ENCODE measurements around the gene ID4.
"Not testable (repeated sequence)": the region's sequence is repeated elsewhere in the genome, so short reads cannot be mapped to it uniquely, and the experiment has no call there.

ID4 gene

DNA sequence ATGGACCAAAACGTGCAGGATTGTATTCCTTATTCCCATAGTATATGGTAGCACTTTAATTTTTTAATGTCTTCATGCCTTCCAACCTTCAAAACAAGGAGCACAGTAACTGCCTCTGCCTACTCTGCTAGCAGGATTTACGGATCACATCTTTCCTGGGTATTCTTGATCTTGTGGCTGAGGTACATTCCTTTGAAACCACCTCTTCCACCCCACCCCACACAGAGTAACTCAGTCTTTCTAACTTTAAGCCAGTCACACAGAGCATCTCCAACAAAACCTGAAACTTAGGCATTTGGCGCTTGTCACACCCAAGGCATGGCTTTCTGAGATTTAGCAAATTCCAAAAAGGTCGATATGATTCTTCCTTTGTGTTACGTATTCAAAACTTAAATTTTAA lies 2.3 kb upstream of the ID4 start:
- no peak for DNase-seq

DNA sequence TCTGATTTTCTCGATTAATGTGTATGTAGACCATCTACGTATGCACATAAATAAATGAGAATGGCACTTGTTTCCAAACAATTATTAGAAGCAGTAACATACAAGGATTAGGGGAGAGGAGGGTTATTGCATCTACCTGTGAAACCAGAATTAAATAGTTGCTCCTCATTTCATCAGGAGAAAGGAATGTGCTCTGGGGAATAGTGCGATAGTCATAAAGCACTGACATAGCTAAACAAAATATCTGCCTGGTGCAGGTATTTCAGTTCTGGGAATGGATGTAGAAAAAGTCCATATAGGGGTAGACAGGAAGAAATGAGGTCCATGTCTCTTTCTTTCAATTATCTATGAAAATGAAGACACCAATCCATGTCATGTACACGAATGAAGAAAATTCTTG lies 1.6 kb upstream of the ID4 start:
- no peak for DNase-seq

DNA sequence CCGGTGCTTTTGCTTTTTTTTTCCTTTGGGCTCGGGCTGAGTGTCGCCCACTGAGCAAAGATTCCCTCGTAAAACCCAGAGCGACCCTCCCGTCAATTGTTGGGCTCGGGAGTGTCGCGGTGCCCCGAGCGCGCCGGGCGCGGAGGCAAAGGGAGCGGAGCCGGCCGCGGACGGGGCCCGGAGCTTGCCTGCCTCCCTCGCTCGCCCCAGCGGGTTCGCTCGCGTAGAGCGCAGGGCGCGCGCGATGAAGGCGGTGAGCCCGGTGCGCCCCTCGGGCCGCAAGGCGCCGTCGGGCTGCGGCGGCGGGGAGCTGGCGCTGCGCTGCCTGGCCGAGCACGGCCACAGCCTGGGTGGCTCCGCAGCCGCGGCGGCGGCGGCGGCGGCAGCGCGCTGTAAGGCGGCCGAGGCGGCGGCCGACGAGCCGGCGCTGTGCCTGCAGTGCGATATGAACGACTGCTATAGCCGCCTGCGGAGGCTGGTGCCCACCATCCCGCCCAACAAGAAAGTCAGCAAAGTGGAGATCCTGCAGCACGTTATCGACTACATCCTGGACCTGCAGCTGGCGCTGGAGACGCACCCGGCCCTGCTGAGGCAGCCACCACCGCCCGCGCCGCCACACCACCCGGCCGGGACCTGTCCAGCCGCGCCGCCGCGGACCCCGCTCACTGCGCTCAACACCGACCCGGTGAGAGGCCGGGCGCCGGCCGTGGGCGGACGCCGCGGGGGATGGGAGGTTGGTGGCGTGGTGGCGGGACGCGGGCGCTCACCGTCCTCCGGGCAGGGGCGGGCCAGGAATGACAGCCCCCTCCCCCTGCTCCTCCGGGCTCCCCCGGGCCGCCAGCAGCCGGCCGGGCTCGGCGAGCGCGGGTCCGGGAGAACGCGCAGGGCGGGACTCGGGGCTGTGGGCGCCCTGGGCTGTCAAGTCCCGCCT lies 606 bp downstream of the ID4 start:
- no peak for DNase-seq

DNA sequence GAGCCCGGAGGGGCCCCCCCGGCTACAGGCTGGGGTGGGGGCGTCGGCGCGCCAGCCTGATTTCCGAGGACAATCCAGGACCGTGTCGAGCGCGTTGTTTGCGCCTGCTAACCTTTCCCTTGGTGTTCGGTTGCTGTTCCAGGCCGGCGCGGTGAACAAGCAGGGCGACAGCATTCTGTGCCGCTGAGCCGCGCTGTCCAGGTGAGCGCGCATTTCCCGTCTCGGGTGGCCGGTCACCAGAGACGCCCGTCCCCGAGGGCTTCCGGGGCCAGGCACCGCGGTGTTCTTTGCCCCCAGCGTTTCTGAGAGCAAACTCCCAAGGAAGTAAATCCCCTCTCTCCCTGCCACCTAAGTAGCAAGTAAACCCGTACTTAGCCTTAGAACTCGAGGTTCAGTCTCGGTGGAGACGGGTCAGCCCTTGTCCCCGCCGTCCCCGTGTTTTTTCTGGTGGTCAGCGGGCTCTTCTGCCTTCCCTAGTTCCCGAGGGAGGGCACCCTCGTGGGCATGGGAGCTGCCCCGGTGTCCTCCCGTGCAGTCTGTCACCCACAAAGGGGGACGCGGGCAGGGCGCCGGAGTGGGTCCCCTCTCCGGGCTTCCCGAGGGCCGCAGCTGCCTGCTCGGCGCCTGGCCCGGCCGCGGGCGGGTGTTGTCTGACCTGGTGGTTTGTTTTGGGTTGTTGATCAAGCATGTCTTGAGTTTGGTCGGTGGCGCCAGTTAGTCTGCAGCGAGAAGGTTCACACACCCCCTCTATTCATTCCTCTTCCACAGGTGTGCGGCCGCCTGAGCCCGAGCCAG lies 1.5 kb downstream of the ID4 start:
- DNase-seq: no peak

- DNase-seq: no peak
Measured at GRCh38 chr6:19839237-19839546, 2.0 kb downstream of the ID4 start.

DNA sequence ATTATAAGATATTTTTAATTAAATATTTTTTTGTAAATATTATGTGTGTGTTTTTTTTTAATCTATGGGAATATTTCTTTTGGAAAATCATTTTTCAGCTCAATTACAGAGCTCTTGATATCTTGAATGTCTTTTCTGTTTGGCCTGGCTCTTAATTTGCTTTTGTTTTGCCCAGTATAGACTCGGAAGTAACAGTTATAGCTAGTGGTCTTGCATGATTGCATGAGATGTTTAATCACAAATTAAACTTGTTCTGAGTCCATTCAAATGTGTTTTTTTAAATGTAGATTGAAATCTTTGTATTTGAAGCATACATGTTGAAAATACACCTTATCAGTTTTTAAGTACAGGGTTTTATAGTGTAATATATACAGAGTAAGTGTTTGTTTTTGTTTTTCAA lies 2.6 kb downstream of the ID4 start:
- no peak for DNase-seq

GRCh38 chr6:19841181-19841580 lies 4.0 kb downstream of the ID4 start:
- no peak for DNase-seq

DNA sequence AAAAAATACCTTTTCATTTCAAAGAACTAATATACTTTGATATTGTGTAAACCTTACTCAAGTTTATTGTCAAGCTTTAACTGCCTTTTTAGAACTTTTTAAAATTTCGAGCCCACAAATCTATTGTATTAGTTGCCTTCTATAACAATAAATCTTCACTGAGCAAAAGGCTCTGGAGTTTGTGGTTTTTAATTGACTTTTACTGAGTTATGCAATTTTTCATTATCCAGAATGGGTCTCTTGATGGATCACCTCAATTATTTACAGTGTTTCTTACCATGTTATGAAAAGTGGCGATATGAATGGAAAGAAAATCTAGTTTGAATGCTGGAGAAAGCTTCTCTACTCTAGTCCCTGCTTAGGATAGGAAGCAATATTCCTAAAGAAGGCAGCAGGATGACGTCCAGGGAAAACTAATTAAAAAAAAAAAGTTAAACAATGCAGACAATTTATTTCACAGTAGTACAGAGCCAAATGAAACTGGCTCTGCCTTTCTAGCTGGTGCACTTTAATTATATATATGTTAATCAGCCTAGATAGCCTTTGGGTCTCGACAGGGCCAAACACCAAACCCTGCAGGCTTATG lies 5.0 kb downstream of the ID4 start:
- no peak for DNase-seq

- DNase-seq: no peak
Measured at GRCh38 chr6:19844689-19845088, 7.5 kb downstream of the ID4 start.

GRCh38 chr6:19845266-19846041 lies 8.3 kb downstream of the ID4 start:
- DNase-seq: no peak

GRCh38 chr6:19848465-19849029 lies 11.4 kb downstream of the ID4 start:
- DNase-seq: no peak

GRCh38 chr6:19849196-19849595 lies 12.0 kb downstream of the ID4 start:
- no peak for DNase-seq

DNA sequence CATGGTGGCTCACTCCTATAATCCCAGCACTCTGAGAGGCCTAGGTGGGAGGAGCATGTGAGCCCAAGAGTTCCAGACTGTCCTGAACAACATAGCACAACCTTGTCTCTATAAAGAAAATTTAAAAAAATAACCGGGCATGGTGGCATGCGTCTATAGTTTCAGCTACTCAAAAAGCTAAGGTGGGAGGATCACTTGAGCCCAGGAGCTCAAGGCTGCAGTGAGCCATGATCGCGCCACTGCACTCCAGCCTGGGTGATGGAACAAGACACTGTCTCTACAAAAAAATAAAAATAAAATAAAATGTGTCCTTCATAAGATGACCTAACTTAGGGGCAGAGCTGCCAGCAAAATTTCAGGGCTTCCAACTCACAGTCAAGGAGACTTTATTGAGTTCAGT lies 12.6 kb downstream of the ID4 start:
- DNase-seq: no peak

DNA sequence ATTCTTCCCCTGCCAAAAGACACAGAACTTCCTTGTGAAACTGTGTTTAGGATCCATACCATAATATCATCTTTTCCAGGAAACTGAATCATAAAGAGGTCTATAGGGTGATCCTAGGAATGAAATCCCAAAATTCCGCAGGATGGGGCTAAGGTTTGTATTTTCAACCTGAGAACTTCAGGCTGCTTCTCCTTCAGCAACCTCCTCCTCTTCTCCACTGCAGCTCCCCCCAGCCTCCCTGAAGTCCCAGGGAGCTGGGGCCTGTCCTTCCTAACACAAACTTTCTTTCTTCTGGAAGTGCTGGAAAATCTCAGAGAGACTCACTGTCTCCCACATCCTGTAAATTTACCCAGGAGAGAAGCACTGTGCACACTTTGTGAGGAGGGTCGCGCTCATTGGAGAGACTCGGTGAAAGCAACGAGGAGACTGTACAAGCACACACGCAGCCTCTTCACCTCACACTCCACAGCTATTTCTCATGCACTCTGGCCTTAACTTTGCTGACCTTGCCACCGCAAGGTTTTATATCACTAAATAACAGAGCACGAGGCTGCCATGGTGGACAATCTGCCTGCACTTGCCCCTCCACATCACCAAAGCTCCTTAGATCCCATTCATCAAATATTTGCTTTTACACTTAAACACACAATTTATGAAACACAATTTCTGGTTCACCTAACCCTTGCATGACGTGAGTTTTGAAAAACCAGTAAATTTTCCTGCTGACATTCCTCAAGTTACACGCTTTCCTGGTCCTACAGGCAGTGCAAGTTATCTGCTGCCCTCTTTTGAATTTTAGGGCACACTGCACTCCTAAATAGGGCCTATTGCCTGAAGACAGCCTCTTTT lies 14.3 kb downstream of the ID4 start:
- DNase-seq: no peak

GRCh38 chr6:19852090-19852457 lies 14.9 kb downstream of the ID4 start:
- DNase-seq: no peak

DNA sequence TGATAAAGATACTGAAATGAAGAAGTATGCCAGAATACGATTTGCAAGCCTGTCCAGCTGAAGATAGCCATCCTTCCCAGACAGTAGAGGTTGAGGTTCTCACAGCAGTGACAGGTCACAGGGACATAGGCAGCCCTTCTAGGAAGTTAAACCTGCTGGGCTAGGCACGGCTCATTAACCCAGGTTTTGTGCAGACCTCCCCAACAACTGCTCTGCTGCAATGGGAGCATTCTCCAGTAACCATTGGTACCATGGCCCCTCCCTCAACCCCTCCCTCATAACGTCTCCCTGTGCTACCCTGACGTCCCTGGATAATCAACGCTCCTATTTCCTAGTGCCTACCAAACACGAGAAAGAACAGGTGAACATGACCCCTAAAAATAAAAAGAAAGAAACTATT lies 15.8 kb downstream of the ID4 start:
- no peak for DNase-seq

- not testable (repeated sequence) for DNase-seq
Measured at GRCh38 chr6:19854421-19855015, 17.3 kb downstream of the ID4 start.

GRCh38 chr6:19855536-19855935 lies 18.4 kb downstream of the ID4 start:
- DNase-seq: no peak

GRCh38 chr6:19857139-19857538 lies 20.0 kb downstream of the ID4 start:
- DNase-seq: no peak

GRCh38 chr6:19857703-19858102 lies 20.5 kb downstream of the ID4 start:
- DNase-seq: no peak

GRCh38 chr6:19860235-19860877 lies 23.2 kb downstream of the ID4 start:
- no peak for DNase-seq
